Neural progenitor cell (in vitro differentiated cells): ENCODE data around the gene GOLIM4. TPM values are rescaled to one million over a fixed set of nuclear protein-coding genes. Genes with fewer than 3 reads are reported as not detected.

Experiments
- DNase-seq: peaks from one replicate; pipeline ENCODE4 v3.0.0-alpha.2; 2016; ENCODE audit warnings: low spot score
- H2AFZ ChIP-seq: fragments of 200-600 bp; sonication (generic); replicated peaks from 2 replicates; pipeline ENCODE4 v1.6.1; 2016; ENCODE audit warnings: antibody characterized with exemption
- H3F3A ChIP-seq: fragments of 200-600 bp; sonication (generic); 2 replicates; pipeline ENCODE4 v1.6.1; 2016; ENCODE audit warnings: antibody characterized with exemption, low read depth
- H3K27ac ChIP-seq: fragments of 200-600 bp; sonication (generic); 2 replicates; pipeline ENCODE4 v1.5.1; 2016; ENCODE audit warnings: mild to moderate bottlenecking
- H3K27me3 ChIP-seq: fragments of 200-600 bp; sonication (generic); 2 replicates; pipeline ENCODE4 v1.6.1; 2016; ENCODE audit warnings: mild to moderate bottlenecking, moderate library complexity
- H3K36me3 ChIP-seq: fragments of 200-600 bp; sonication (generic); 2 replicates; pipeline ENCODE4 v1.5.1; 2016
- H3K4me1 ChIP-seq: fragments of 200-600 bp; sonication (generic); 2 replicates; pipeline ENCODE4 v1.6.1; 2016; ENCODE audit warnings: mixed run types
- H3K4me2 ChIP-seq: fragments of 200-600 bp; sonication (generic); 2 replicates; pipeline ENCODE4 v1.6.1; 2016
- H3K4me3 ChIP-seq: fragments of 200-600 bp; sonication (generic); 2 replicates; pipeline ENCODE4 v1.5.1; 2016
- H3K79me2 ChIP-seq: fragments of 200-600 bp; sonication (generic); 2 replicates; pipeline ENCODE4 v1.6.1; 2016; ENCODE audit warnings: low read depth
- H3K9ac ChIP-seq: fragments of 200-600 bp; sonication (generic); 2 replicates; pipeline ENCODE4 v1.6.1; 2016
- H3K9me3 ChIP-seq: fragments of 200-600 bp; sonication (generic); 2 replicates; pipeline ENCODE4 v1.5.1; 2016; ENCODE audit warnings: low read depth
- H4K20me1 ChIP-seq: fragments of 200-600 bp; sonication (generic); 2 replicates; pipeline ENCODE4 v1.6.1; 2016; ENCODE audit warnings: low read depth
- H3K27ac Mint-ChIP-seq: 3 replicates; pipeline ENCODE4 v1.8.0; 2021; ENCODE audit warnings: mixed read lengths
- H3K27me3 Mint-ChIP-seq: 2 replicates; pipeline ENCODE4 v1.8.0; 2022; ENCODE audit warnings: low read depth, mild to moderate bottlenecking, inconsistent platforms, moderate library complexity, mixed read lengths; ENCODE audit not compliant: insufficient read depth
- H3K36me3 Mint-ChIP-seq: 3 replicates; pipeline ENCODE4 v1.8.0; 2021; ENCODE audit warnings: mixed read lengths
- H3K4me1 Mint-ChIP-seq: 3 replicates; pipeline ENCODE4 v1.8.0; 2021; ENCODE audit warnings: mixed read lengths
- H3K4me3 Mint-ChIP-seq: 3 replicates; pipeline ENCODE4 v1.8.0; 2021; ENCODE audit warnings: mild to moderate bottlenecking, moderate library complexity, mixed read lengths
- H3K9me3 Mint-ChIP-seq: 3 replicates; pipeline ENCODE4 v1.8.0; 2020; ENCODE audit warnings: mixed read lengths
- EZH2 ChIP-seq: fragments of 200-600 bp; sonication (generic); IDR thresholded peaks from 2 replicates; pipeline ENCODE4 v1.6.1; 2017; ENCODE audit warnings: antibody characterized with exemption, mild to moderate bottlenecking, moderate library complexity
- EZH2phosphoT487 ChIP-seq: fragments of 200-600 bp; sonication (generic); IDR thresholded peaks from 2 replicates; pipeline ENCODE4 v1.6.1; 2017; ENCODE audit warnings: antibody characterized with exemption
- total RNA-seq: library from RNA; depleted of rRNA; stranded (reverse); fragments of >200 nt; gene quantifications from 2 replicates; pipeline ENCODE4 v1.2.3, GENCODE V29; 2015; ENCODE audit warnings: low replicate concordance
- TF ChIP-seq, protein P1 (sequence below): fragments of 200-600 bp; sonication (generic); IDR thresholded peaks from 2 replicates; pipeline ENCODE4 v1.5.1; 2017; ENCODE audit warnings: antibody characterized with exemption, mild to moderate bottlenecking

Gene GOLIM4
- total RNA-seq, 1 donor from 2014 or later: 22.9 TPM

DNA sequence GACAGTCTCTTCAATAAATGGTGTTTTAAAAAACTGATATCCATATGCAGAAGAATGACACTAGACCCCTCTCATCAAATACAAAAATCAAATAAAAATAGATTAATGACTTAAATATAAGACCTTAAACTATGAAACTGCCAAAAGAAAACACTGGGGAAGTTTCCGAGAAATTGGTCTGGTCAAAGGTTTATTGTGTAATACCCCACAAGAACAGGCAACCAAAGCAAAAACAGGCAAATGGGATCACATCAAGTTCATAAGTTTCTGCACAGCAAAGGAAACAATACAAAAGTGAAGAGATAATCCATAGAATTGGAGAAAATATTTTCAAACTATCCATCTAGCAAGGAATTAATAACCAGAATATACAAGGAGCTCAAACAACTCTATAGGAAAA is 126.2 kb downstream of the GOLIM4 start:
- no peak for DNase-seq
- Histone ChIP-seq H3K9me3 (no peaks in the 10 kb centered on the region), H3K4me1 (no peaks in the 10 kb centered on the region), H3K4me2 (no peak overlapping the region), H2AFZ (no peak overlapping the region), H3F3A (no peaks in the 10 kb centered on the region), H3K27ac (no peak overlapping the region), H3K27me3 (no peaks in the 10 kb centered on the region), H4K20me1 (no peaks in the 10 kb centered on the region), H3K4me3 (no peak overlapping the region), H3K9ac (no peak overlapping the region), H3K36me3 (no peaks in the 10 kb centered on the region), H3K79me2 (no peaks in the 10 kb centered on the region)
- Mint-ChIP-seq H3K4me1 (no peaks in the 10 kb centered on the region), H3K9me3 (no peaks in the 10 kb centered on the region), H3K4me3 (no peak overlapping the region), H3K36me3 (no peaks in the 10 kb centered on the region), H3K27me3 (no peaks in the 10 kb centered on the region), H3K27ac (no peak overlapping the region)
- TF ChIP-seq EZH2phosphoT487 (no peak), EZH2 (no peak)
- TF ChIP-seq, protein P1, sequence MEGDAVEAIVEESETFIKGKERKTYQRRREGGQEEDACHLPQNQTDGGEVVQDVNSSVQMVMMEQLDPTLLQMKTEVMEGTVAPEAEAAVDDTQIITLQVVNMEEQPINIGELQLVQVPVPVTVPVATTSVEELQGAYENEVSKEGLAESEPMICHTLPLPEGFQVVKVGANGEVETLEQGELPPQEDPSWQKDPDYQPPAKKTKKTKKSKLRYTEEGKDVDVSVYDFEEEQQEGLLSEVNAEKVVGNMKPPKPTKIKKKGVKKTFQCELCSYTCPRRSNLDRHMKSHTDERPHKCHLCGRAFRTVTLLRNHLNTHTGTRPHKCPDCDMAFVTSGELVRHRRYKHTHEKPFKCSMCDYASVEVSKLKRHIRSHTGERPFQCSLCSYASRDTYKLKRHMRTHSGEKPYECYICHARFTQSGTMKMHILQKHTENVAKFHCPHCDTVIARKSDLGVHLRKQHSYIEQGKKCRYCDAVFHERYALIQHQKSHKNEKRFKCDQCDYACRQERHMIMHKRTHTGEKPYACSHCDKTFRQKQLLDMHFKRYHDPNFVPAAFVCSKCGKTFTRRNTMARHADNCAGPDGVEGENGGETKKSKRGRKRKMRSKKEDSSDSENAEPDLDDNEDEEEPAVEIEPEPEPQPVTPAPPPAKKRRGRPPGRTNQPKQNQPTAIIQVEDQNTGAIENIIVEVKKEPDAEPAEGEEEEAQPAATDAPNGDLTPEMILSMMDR: no peak

- H3K9me3 Mint-ChIP-seq: no peaks in the 10 kb centered on the region
- H3K36me3 Mint-ChIP-seq: no peaks in the 10 kb centered on the region
- H3F3A ChIP-seq: no peaks in the 10 kb centered on the region
- H3K27me3 Mint-ChIP-seq: no peaks in the 10 kb centered on the region
- H3K9ac ChIP-seq: no peak overlapping the region
- no peaks in the 10 kb centered on the region for H3K36me3 ChIP-seq
- TF ChIP-seq, protein P1: no peak
- no peak for TF ChIP-seq EZH2phosphoT487
- TF ChIP-seq EZH2: no peak
- H3K27ac ChIP-seq: no peak overlapping the region
- no peak overlapping the region for H3K27ac Mint-ChIP-seq
- H3K79me2 ChIP-seq: no peaks in the 10 kb centered on the region
- no peak overlapping the region for H3K4me3 ChIP-seq
- H3K4me1 ChIP-seq: no peaks in the 10 kb centered on the region
- no peaks in the 10 kb centered on the region for H3K27me3 ChIP-seq
- no peaks in the 10 kb centered on the region for H3K4me1 Mint-ChIP-seq
- H3K9me3 ChIP-seq: no peaks in the 10 kb centered on the region
- no peak overlapping the region for H3K4me2 ChIP-seq
- no peak overlapping the region for H3K4me3 Mint-ChIP-seq
- DNase-seq: no peak
- H4K20me1 ChIP-seq: no peaks in the 10 kb centered on the region
- no peak overlapping the region for H2AFZ ChIP-seq
Observed at GRCh38 chr3:167967257-167968036, 128.3 kb downstream of the GOLIM4 start.
